ENCODE results near the gene PACRG.

Gene PACRG

GRCh38 chr6:163243692-163244589 is 516.2 kb downstream of the PACRG start:
- no peak for DNase-seq (ENCODE audit: low spot score)

- DNase-seq (ENCODE audit: low spot score) = no peak
Observed at GRCh38 chr6:163248051-163248450, 520.3 kb downstream of the PACRG start.

- no peak for DNase-seq (ENCODE audit: low spot score)
Observed at GRCh38 chr6:163249651-163250101, 521.9 kb downstream of the PACRG start.

GRCh38 chr6:163250116-163250515 is 522.3 kb downstream of the PACRG start:
- no peak for DNase-seq (ENCODE audit: low spot score)

DNA sequence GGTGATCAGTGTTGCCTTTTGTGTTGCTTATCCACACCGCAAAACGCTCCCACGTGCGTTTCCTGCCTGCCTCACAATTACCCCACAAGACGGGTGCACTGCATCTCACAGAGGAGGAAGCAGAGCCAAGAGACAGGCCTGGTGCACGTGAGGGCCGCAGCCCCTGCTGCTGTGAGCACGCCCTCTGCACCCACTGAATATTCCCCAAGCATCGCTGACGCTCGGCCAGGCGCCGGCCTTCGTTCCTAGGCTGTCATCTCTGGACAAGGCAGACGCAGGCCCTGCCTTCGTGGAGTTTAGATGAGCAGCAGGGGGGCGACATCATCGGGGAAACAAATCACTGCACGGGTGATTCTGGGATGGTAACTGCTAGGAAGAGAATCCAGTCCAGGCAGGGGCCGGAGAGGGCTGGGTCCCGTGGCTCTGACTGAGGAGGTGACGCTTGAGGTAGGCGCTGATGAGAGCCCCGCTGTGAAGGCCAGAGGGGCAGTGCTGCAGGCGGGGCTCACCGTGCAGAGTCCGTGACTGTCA is 524.4 kb downstream of the PACRG start:
- DNase-seq (ENCODE audit: low spot score) = no peak

DNA sequence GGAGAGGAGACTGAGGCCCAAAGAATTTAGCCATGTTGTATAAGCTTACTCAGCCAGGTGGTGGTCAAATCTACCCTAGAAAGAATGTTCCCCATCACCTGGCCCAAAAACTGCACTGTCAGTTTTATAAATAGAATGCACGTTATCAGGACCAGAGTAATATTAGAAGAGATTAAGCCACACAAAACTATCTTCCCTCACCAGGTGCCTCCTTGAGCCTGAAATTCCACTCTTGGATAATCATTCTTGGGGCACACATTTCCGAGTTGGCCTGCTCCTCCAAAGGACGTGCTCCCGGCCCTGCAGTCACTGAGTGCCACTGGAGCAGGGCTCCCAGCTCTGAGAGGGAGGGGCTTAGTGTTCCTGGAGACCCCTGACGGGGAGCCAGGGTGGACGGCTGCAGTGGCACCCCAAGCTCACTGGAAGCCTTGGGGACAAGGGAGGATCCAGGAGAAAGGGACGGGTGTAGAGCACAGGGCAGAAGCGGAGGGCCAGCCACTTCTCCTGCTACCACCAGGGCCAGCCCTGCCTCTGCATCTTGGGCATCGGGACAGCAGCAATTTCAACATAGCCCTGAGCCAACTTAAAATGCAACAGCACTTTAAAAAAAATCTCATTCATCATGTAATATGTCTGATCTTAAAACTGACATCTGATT is 525.9 kb downstream of the PACRG start:
- DNase-seq (ENCODE audit: low spot score) = no peak

DNA sequence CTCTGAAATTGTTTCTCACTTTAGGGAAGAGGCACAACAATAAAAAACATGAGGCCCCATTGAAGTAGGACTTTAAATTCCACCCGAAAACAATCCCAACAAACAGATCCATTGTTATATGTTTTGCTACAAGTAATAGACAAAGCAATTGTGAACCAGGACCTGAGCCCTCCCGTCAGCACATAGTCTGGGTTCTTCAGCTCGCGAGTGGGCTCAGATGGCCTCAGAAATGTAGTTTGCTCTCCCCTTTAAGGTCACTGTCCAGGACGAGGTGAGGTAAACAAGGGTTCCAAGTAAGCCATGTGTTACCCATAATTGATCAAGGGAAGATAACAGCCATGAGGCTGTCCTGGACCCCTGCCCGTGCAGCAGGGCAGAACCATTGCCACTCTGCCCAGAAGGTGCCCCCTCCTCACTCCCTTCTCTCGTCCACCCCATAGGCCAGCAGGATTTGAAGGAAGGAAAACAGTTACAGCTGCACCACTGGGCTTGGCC is 526.6 kb downstream of the PACRG start:
- no peak for DNase-seq (ENCODE audit: low spot score)

GRCh38 chr6:163255265-163255664 is 527.5 kb downstream of the PACRG start:
- DNase-seq (ENCODE audit: low spot score) = no peak

DNA sequence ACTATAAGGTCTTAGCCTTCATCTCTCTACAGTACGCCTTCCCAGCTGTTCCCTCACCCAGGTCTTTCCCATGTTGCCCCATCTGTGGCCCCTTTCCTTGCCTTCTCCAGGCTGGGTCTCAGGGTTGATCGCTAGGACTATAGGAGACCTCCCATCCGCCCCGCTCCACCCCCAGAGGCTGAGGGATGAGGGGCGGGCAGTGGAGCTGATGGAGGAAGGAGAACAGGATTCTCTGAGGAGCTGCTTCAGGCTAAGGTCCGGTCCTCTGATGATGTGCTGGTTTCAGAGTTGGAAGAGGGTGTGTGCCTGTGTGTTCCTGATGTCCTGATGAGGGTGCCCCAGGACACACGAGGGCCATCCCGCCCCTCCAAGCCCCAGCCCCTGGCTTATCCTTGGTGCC is 531.9 kb downstream of the PACRG start:
- no peak for DNase-seq (ENCODE audit: low spot score)

DNA sequence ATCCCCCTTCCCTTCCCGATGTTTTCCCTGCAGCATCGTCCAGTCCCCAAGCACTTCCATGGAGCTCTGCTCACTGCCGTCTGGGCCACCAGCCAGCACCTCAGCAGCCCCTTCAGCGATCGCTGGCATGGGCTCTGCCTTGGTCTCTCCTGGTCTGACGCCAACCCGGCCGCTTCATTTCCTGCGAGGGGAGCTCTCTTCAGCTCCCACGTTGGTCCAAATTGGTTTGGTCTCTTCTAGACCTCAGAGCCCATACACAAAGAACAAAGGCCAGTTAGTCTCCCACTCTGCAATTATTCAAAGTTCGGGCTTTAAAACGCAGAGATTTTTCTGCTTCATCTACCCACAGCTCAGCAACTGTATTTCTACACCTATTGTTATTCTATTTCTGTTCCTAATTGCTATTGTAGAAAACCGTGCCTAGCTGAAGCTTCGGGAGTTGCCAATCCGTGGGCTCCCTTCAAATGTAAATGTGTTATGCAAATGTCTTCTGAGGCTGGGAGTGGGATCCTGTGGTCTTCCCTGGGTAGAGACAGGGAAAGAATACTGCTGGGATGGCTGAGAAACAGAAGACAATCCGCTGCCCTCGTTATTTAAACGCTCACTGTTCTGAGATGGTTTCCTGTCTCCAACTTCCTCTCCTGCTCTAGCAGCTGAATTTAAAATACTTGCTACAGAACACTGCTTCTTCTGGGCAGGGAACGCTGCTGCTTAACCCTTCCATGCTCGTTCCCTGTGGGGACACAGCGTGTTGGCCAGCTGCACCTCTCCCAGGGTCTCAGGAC is 532.5 kb downstream of the PACRG start:
- DNase-seq (ENCODE audit: low spot score) = no peak

- DNase-seq (ENCODE audit: low spot score) = no peak
Observed at GRCh38 chr6:163260911-163261310, 533.1 kb downstream of the PACRG start.

- no peak for DNase-seq (ENCODE audit: low spot score)
Observed at GRCh38 chr6:163261361-163261760, 533.6 kb downstream of the PACRG start.

- no peak for DNase-seq (ENCODE audit: low spot score)
Observed at GRCh38 chr6:163262080-163262479, 534.3 kb downstream of the PACRG start.

DNA sequence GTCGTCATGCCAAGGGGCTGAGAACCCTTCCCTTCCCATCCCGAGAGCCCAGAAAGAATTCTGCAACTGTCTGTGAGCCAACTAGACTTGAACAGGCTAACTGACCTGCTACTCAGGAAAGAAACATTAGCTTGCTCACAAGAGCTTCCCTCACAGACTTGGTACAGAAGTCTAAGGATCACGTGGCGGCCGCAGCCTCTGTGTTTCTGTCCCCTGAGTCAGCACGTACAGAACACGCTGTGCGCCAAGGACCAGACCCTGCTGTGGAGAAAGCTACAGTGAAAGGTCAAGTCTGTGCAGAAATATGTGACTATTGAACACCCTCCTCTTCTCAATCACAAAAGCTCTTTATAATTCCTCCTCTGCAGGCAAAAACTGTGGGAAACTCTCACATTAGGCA is 535.4 kb downstream of the PACRG start:
- no peak for DNase-seq (ENCODE audit: low spot score)

- no peak for DNase-seq (ENCODE audit: low spot score)
Observed at GRCh38 chr6:163263998-163264661, 536.4 kb downstream of the PACRG start.

DNA sequence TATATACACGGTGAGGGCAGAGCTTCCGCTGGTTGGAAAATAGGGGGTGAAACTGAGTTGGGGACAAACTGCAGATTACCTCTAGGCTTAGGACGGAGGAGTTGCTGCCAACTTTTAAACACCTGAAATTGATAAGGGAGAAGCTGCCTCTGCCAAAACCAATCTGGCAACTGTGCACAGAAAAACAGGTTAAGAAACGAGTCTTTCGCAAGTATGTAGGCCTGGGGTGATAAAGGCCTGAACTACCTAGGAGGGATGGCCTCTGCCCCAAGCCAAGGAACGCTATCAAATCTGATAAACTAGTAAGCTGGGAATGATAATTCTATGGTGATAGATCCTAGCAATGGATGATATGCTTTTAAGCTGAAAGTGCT is 536.9 kb downstream of the PACRG start:
- DNase-seq (ENCODE audit: low spot score) = no peak

DNA sequence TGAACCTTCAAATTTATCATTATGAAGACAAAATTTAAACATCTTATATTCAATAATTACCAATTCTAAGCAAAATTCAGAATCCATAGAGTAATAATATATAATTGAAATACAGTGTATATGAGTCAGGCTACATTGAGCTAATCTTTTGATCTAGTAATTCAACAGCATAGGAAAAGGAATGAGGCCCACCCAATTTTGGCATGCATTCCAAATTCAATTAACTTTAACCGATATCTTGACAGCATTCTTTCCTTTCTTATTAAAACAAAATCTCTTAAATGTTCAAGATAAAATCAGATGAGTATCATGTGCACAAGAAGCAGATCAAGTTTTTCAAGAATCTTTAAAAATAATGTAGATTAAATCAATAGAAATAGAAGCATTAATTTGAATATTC is 553.9 kb downstream of the PACRG start:
- DNase-seq (ENCODE audit: low spot score) = no peak

DNA sequence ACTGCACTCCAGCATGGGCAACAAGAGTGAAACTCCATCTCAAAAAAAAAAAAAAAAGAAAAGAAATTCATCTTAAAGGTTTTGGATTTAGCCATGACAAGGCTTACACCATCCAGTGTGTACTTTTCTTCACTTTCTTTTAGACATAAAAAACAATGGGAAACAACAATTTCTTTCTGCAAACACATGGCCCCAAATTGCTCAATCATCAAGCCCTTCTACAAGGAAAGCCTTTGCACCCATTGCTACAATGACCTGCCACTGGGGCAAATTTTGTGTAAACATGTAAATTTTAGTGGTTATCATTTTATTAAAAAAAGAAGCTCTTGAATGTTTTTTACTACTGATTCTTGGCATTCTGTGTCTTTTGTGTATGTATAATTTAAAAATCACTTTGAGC is 554.9 kb downstream of the PACRG start:
- no peak for DNase-seq (ENCODE audit: low spot score)

- no peak for DNase-seq (ENCODE audit: low spot score)
Observed at GRCh38 chr6:163284151-163284550, 556.4 kb downstream of the PACRG start.

GRCh38 chr6:163285691-163286090 is 557.9 kb downstream of the PACRG start:
- DNase-seq (ENCODE audit: low spot score) = no peak

DNA sequence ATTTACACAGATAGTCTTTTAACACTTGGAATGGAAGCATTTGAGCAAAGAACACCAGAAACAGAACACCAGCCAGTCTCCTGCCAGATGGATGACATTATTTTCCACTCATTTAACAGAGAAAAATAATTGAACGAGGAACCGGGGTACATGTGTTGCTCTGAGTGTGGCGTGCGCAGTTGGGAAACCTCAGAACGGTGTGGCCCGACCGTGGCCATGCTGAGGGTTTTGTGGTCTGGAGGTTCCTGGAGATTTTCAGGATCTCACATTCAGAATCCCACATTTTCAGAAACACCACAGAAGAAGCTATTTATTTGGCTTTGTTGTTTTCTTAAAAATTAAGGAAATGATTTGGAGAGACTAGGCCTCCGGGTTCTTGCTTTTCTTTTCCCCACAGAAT is 559.9 kb downstream of the PACRG start:
- no peak for DNase-seq (ENCODE audit: low spot score)

- DNase-seq (ENCODE audit: low spot score) = no peak
Observed at GRCh38 chr6:163288066-163288465, 560.3 kb downstream of the PACRG start.
